Upper lobe of left lung (tissue), 4 donors: Measurements from ENCODE around the gene NOCT.

ENCODE experiments used
- CTCF ChIP-seq, 6 experiments: fragments of 450-650 bp in 4 of 6; fragments of 200-600 bp in 2 of 6; sonication (generic) in 2 of 6; IDR thresholded peaks; one replicate each; pipeline ENCODE4 v1.5.1; 2016 to 2019; ENCODE audit warnings: antibody characterized with exemption in 6 of 6
- EP300 ChIP-seq, 4 donors: sonication (generic); formaldehyde crosslinking; IDR thresholded peaks; one replicate each; pipeline ENCODE4 v1.5.1; 2017; ENCODE audit warnings: antibody characterized with exemption in 4 of 4, control low read depth in 2 of 4
- POLR2A ChIP-seq, 4 donors: fragments of 450-650 bp; IDR thresholded peaks; one replicate each; pipeline ENCODE4 v1.5.1; 2016 to 2017; ENCODE audit warnings: antibody characterized with exemption in 4 of 4, mild to moderate bottlenecking in 2 of 4
- POLR2AphosphoS5 ChIP-seq, 2 donors: sonication (generic); formaldehyde crosslinking; IDR thresholded peaks; one replicate each; pipeline ENCODE4 v1.5.1; 2017; ENCODE audit warnings: antibody characterized with exemption in 2 of 2

GRCh38 chr4:138979742-138980141 is 35.8 kb upstream of the NOCT start:
- TF ChIP-seq POLR2A (IDR thresholded peaks at IDR 0.05) (no peak), CTCF (IDR thresholded peaks at IDR 0.05) (no peak), EP300 (IDR thresholded peaks at IDR 0.05) (no peak), POLR2AphosphoS5 (IDR thresholded peaks at IDR 0.05) (no peak)
